GM12878 (cell line): ENCODE measurements around the gene FBXL7. TPM values are rescaled to one million over a fixed set of nuclear protein-coding genes. Genes with fewer than 3 reads are reported as not detected.

Source experiments
- ATAC-seq: fragments of 200-7000 bp; cut with Tn5 transposase; 3 replicates; pipeline ENCODE4 v1.9.1; 2020; ENCODE audit warnings: mild to moderate bottlenecking, moderate library complexity
- BruUV-seq: library from RNA; stranded (reverse); fragments of 400-500 nt; replicated peaks from 2 replicates; lab custom pipeline; 2021; lab: Mats Ljungman, UMichigan
- CTCF ChIA-PET: fragments of 300-600 bp; sonication (Branson Sonifier 250); formaldehyde crosslinking; extraction: SDS; loops from one replicate; lab custom pipeline; 2021; ENCODE audit warnings: inconsistent platforms; lab: Yijun Ruan, JAX
- POLR2A ChIA-PET: fragments of 350-600 bp; formaldehyde crosslinking; extraction: SDS; loops from one replicate; lab custom pipeline; 2021; ENCODE audit warnings: inconsistent platforms; lab: Charles Lee
- RAD21 ChIA-PET: fragments of 300-600 bp; sonication (Branson Sonifier 250); formaldehyde crosslinking; loops from one replicate; lab custom pipeline; 2023; ENCODE audit warnings: antibody characterized with exemption; ENCODE audit not compliant: unreplicated experiment; lab: Charles Lee
- SMC1A ChIA-PET: fragments of 300-600 bp; sonication (Branson Sonifier 250); formaldehyde crosslinking; loops from one replicate; lab custom pipeline; 2023; ENCODE audit not compliant: unreplicated experiment, uncharacterized antibody; lab: Charles Lee
- DNase-seq: peaks from one replicate; pipeline ENCODE4 v3.0.0-alpha.2; 2011; ENCODE audit warnings: low read depth, low spot score
- FAIRE-seq: peaks from 3 replicates; lab custom pipeline; 2011; peaks lifted over from hg19 to GRCh38; lab: Jason Lieb, UNC
- H2AFZ ChIP-seq: 2 replicates; pipeline ENCODE4 v1.6.0; 2011; ENCODE audit warnings: low read depth, low read length, control low read depth; ENCODE audit not compliant: control insufficient read depth
- H3K27ac ChIP-seq: 2 replicates; pipeline ENCODE4 v1.5.1; 2011; ENCODE audit warnings: control low read depth; ENCODE audit not compliant: control insufficient read depth, insufficient read depth
- H3K27me3 ChIP-seq, 2 experiments: replicated peaks in 1 of 2; 2 replicates each; pipeline versions ENCODE4 v1.6.0 to v1.6.1; 2011; ENCODE audit warnings: low read length in 1 of 2; ENCODE audit not compliant: control insufficient read depth in 2 of 2, insufficient read depth in 2 of 2
- H3K36me3 ChIP-seq, 2 experiments: 2 replicates each; pipeline ENCODE4 v1.5.1; 2011; ENCODE audit warnings: low read length in 1 of 2; ENCODE audit not compliant: control insufficient read depth in 2 of 2, insufficient read depth in 2 of 2
- H3K4me1 ChIP-seq: 2 replicates; pipeline ENCODE4 v1.6.1; 2011; ENCODE audit warnings: mild to moderate bottlenecking, low read length, moderate library complexity, mixed read lengths; ENCODE audit not compliant: control insufficient read depth, insufficient read depth
- H3K4me2 ChIP-seq: 2 replicates; pipeline ENCODE4 v1.6.0; 2011; ENCODE audit warnings: control low read depth; ENCODE audit not compliant: control insufficient read depth, insufficient read depth
- H3K4me3 ChIP-seq: fragments of 200-600 bp; sonication (generic); 2 replicates; pipeline ENCODE4 v1.5.1; 2016
- H3K79me2 ChIP-seq: 2 replicates; pipeline ENCODE4 v1.6.0; 2011; ENCODE audit warnings: low read length; ENCODE audit not compliant: control insufficient read depth, insufficient read depth
- H3K9ac ChIP-seq: 2 replicates; pipeline ENCODE4 v1.8.0; 2011; ENCODE audit warnings: low read length, control low read depth, mixed read lengths; ENCODE audit not compliant: control insufficient read depth, insufficient read depth
- H3K9me3 ChIP-seq: replicated peaks from 3 replicates; pipeline ENCODE4 v1.5.1; 2011; ENCODE audit warnings: mild to moderate bottlenecking, low read length; ENCODE audit not compliant: control insufficient read depth, insufficient read depth
- H4K20me1 ChIP-seq: 2 replicates; pipeline ENCODE4 v1.6.0; 2011; ENCODE audit not compliant: control insufficient read depth, insufficient read depth
- CBX3 ChIP-seq: fragments of 200-600 bp; sonication (generic); IDR thresholded peaks from 2 replicates; pipeline ENCODE4 v1.6.1; 2016; ENCODE audit warnings: low read depth, borderline replicate concordance
- CHD4 ChIP-seq: fragments of 200-600 bp; sonication (generic); IDR thresholded peaks from 2 replicates; pipeline ENCODE4 v1.6.1; 2016; ENCODE audit warnings: mild to moderate bottlenecking
- CREM ChIP-seq: IDR thresholded peaks from 2 replicates; pipeline ENCODE4 v1.6.1; 2014; ENCODE audit warnings: antibody characterized with exemption, low read depth
- CUX1 ChIP-seq: IDR thresholded peaks from 2 replicates; pipeline ENCODE4 v1.6.1; 2012; ENCODE audit warnings: improper control_type of control experiment, low read depth, low read length; ENCODE audit not compliant: insufficient replicate concordance
- IRF3 ChIP-seq: fragments of 450-650 bp; IDR thresholded peaks from 2 replicates; pipeline ENCODE4 v1.6.1; 2014; ENCODE audit warnings: mild to moderate bottlenecking
- MEF2A ChIP-seq: IDR thresholded peaks from 2 replicates; pipeline ENCODE4 v1.6.1; 2011; ENCODE audit warnings: low read depth, mild to moderate bottlenecking, low read length, moderate library complexity; ENCODE audit not compliant: insufficient read depth
- MTA3 ChIP-seq: IDR thresholded peaks from 2 replicates; pipeline ENCODE4 v1.6.1; 2012; ENCODE audit warnings: low read length, inconsistent platforms, borderline replicate concordance
- SMAD5 ChIP-seq: IDR thresholded peaks from 2 replicates; pipeline ENCODE4 v1.6.1; 2016; ENCODE audit warnings: antibody characterized with exemption, low read depth
- WGBS: methylation state at CpG from one replicate; pipeline ENCODE4 v1.1.6; 2016; ENCODE audit warnings: low lambda C conversion rate; ENCODE audit not compliant: insufficient replicate concordance, insufficient coverage; ENCODE audit errors: missing lambda C conversion rate; 5-methylcytosine and 5-hydroxymethylcytosine counted together
- in situ Hi-C: fragments of 300-500 bp; cut with MboI; formaldehyde crosslinking; loops from 9 replicates; pipeline ENCODE4 v1.14.3; 2018; ENCODE audit warnings: mixed read lengths
- intact Hi-C: fragments of 100-400 bp; cut with micrococcal nuclease; formaldehyde crosslinking; loops from one replicate; pipeline ENCODE4 v1.14.2; 2022; ENCODE audit not compliant: unreplicated experiment
- polyA plus RNA-seq, 11 experiments: library from polyadenylated mRNA; depleted of rRNA in 4 of 11; unstranded in 6 of 11; stranded (reverse) in 5 of 11; fragments of >200 nt; fragmentation: Nextera tagmentation in 4 of 11; fragmentation: Illumina TruSeq in 1 of 11; extraction: Ambion mirVana in 4 of 11; extraction: Trizol in 1 of 11; gene quantifications; 1 replicate in 1 of 11; 2 replicates in 10 of 11; pipeline versions ENCODE4 v1.2.1 to v1.2.3, GENCODE V29; 2011 to 2016; ENCODE audit warnings: inconsistent platforms in 2 of 11, missing spikeins in 2 of 11, low read depth in 1 of 11
- total RNA-seq, 4 experiments: library from RNA; depleted of rRNA in 3 of 4; stranded (reverse); fragments of >200 nt in 3 of 4; fragmentation: Illumina TruSeq in 1 of 4; extraction: Trizol in 1 of 4; gene quantifications; 2 replicates each; pipeline versions ENCODE4 v1.2.1 to v1.2.3, GENCODE V29; 2013 to 2021

The FBXL7 gene
- total and polyA plus RNA-seq, 10 of the 15 experiments (the other 5 are each of a cell fraction or from before 2014, with no cell fraction given): 0.03 to 0.44 (median 0.16) TPM

- TF ChIP-seq MEF2A (no peak), CHD4 (no peak)
Measured at GRCh38 chr5:15518786-15519185, 18.8 kb downstream of the FBXL7 start (continued).

- Histone ChIP-seq H4K20me1 (no peaks in the 10 kb centered on the region), H3K9me3 (no peaks in the 10 kb centered on the region), H3K27me3 (no peaks in the 10 kb centered on the region), H3K27ac (no peak overlapping the region), H3K4me3 (no peak overlapping the region), H2AFZ (no peak overlapping the region), H3K4me2 (no peak overlapping the region), H3K9ac (no peak overlapping the region), H3K79me2 (no peaks in the 10 kb centered on the region), H3K4me1 (no peaks in the 10 kb centered on the region), H3K36me3 (no peaks in the 10 kb centered on the region)
- CTCF ChIA-PET: no interaction called here
- intact Hi-C loops: no loop called here
- no TSS peak for BruUV-seq
- WGBS: 47% methylated on average over 5 of the region's 5 CpGs
- SMC1A ChIA-PET: no interaction called here
- in situ Hi-C loops: no loop called here
- RAD21 ChIA-PET: no interaction called here
- FAIRE-seq (no peak), DNase-seq (no peak), ATAC-seq (no peak)
- POLR2A ChIA-PET: no interaction called here
- no peak for TF ChIP-seq CUX1
- no peak for TF ChIP-seq SMAD5
- TF ChIP-seq CREM: no peak
- TF ChIP-seq MTA3: no peak
- no peak for TF ChIP-seq IRF3
- no peak for TF ChIP-seq CBX3
Measured at GRCh38 chr5:15520856-15521255, 20.9 kb downstream of the FBXL7 start.
